A549 treated with CORT108297 at 1 μM for 4 hours (cell line): Measurements from ENCODE around the gene SETD9. TPM values are rescaled to one million over a fixed set of nuclear protein-coding genes. Genes with fewer than 3 reads are reported as not detected.

Experiments used
- total RNA-seq: library from RNA; stranded (reverse); fragments of 200-300 nt; extraction: Qiagen RNA extraction; gene quantifications from 5 replicates; pipeline ENCODE4 v1.2.3, GENCODE V29; 2022

The SETD9 gene
- 4.8 to 6.6 TPM (median 4.9 TPM) in 5 replicates for total RNA-seq

DNA sequence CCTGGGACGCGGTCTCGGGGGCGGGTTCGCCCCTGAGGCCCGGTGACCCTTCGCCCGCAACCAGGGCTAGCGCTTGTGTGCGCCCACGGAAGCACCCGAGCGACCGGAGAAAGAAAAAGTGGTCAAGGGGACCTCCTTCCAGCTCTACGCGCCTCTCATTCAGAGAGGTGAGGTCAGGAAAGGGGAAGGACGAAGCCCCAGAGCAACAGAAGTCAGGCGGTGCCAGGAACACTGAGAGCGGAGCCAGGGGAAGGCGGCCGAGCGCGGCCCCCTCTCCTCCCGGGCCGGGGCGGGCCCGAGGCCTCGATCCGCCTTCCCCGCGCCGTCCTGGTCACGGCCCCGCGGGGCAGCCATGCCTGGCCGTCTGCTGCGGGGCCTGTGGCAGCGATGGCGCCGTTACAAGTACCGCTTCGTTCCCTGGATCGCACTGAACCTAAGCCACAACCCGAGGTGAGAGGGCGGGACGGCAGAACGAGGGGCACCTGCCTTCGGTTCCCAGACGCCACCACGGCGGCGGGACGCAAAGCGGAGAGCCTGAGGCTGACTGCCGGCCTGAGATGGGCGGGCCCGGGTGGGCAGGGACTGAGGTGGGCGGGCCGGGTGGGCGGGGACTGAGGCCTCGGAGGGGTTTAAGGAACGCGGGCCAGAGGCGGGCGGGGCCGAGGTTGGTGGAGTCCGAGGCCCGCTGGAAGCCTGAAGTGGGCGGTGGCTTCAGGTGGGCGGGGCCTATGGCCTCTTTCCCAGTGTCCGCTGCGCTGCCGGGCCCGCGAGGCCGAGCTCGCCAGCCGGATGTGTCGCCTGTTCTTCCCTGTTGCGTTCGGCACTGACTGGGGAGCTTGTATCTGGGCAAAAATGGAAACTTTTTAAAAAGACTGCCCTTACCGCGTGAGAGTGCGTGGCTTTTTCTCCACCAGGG lies at the start of gene SETD9:
SETD9 (plus strand) TSS at position 303 of the 916 bp plus-strand sequence; CDS start at position 353, 50 bp downstream.

GRCh38 chr5:56951946-56952691 lies 42.7 kb downstream of the SETD9 start, which contains the start of gene MIER3:
TSS of gene MIER3 (minus strand) at chr5:56952123. CDS start at chr5:56952102, 21 bp downstream.

Other genes starting within 250 kb of the SETD9 start
- gene MAP3K1, start 94.0 kb upstream of the SETD9 start, total RNA-seq: 1.5 to 1.9 TPM (median 1.6 TPM) in 5 replicates
- 5.8 to 10.3 TPM (median 7.8 TPM) in 5 replicates for gene MIER3, start 42.5 kb downstream of the SETD9 start, total RNA-seq